ENCODE data around the gene TMEM44.

The TMEM44 gene

DNA sequence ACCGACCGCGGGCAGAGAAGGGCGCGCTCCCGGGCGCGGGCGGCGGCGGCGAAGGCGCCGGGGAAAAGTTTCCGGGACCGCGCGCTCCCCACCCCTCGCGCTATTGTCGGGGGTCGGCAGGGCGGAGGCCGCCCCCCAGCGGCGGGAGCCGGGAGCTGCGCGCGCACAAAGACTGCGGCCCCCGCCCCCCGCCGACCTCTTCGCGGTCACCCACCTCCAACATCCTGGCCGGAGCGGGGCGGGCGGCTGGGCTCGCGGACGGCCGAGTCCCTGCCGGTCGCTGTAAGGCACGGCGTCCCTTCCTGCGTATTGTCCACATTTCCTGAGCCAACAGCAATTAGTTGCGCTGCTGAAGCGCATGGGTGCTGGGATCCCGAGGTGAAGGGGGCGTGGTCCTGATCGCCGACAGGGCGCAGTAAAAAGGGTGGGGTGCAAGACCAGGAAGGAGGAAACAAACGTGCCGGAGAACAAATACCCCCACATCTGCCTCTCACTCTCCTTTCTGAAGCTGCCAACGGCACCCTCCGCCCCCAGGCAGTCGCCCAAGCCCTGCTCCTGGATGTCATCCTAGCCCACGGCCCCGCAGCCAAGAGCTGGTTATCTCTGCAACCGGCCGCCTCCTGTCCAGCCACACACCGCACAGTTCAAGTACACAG lies at the start of gene TMEM44:
TMEM44 (minus strand) TSS at position 71 of the 656 bp plus-strand sequence. CDS start 204 bp downstream, outside the sequence.
- DNase-seq (ENCODE audit: low read depth in 2 of 2) = peak; percentile 18 to 49

- peak; percentile 44 to 55 for DNase-seq (ENCODE audit: low read depth in 2 of 2)
Observed at GRCh38 chr3:194682694-194683310, 49.6 kb upstream of the TMEM44 start.

DNA sequence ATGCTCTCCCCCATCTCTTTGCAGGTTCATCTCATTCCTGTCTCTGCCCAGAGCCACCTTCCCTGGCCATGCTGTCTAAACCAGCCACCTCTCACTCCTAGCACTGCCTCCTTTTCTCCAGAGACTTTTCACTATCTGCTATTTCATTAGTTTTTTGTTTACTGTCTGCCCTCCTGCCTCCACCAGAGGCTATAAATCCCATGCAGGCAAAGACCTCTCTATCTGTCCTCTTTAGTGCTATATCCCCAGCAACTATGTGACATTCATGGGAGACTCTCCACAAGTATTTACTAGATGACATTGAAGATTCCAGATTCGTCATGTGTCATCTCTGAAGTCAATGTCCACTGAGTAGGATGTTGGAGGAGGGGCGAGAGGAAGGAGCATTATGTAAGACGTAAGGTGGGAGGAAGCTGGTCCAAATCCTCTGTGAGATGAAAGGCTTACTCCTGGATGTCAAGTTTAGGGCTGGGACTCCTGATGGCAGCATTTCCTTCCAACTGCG lies 49.0 kb upstream of the TMEM44 start:
- DNase-seq (ENCODE audit: low read depth in 2 of 2) = no peak

GRCh38 chr3:194680888-194681615 lies 47.8 kb upstream of the TMEM44 start:
- no peak for DNase-seq (ENCODE audit: low read depth in 2 of 2)

GRCh38 chr3:194676471-194676870 lies 43.3 kb upstream of the TMEM44 start:
- DNase-seq (ENCODE audit: low read depth in 2 of 2) = no peak

GRCh38 chr3:194675680-194676079 lies 42.5 kb upstream of the TMEM44 start:
- DNase-seq (ENCODE audit: low read depth in 2 of 2) = no peak

DNA sequence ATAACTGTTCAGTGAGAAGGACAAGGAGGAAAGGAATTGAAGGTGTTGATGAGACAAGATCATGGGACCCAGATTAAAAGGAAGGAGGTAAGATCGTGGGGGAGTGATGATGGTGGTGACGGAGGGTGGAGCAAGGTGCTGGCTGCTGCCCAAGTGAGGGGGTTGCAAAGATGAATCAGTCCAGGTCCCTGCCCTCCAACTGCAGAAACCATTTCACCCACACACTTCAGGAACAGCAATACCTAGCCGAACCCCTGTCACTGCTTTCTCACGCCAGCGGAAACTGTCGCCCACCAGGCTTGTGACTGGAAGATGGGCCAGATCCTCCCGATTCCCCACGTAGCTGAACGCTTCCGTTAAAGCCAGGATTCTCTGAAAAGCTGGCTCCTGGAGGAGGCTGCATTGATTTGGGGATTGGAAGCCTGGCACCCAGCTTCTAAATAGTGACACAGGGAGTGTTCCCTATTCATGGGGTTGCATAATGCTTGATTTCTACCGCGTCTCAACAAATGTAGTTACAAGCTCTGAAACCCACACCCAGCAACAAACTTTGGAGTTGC lies 41.9 kb upstream of the TMEM44 start:
- DNase-seq (ENCODE audit: low read depth in 2 of 2) = peak in 1 of 2 donors; percentile 60

DNA sequence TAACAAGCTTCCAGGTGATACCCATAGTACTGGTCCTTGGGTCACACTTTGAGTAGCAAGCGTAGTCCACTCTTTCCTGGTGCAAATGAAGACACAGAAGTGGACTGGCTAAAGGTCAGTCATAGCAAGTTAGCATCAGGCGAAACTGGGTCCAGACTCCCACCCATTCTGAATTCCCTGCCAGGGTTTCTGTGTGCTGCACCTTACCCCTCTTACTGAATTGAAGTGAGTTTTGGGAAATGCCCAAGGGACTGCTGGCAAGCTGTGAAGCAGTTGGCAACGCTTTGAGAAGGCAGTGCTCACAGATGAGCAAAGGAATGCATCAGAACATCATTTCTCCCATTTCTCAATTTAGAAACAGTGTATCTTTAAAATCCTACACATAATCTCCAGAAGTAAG lies 40.5 kb upstream of the TMEM44 start:
- no peak for DNase-seq (ENCODE audit: low read depth in 2 of 2)

DNA sequence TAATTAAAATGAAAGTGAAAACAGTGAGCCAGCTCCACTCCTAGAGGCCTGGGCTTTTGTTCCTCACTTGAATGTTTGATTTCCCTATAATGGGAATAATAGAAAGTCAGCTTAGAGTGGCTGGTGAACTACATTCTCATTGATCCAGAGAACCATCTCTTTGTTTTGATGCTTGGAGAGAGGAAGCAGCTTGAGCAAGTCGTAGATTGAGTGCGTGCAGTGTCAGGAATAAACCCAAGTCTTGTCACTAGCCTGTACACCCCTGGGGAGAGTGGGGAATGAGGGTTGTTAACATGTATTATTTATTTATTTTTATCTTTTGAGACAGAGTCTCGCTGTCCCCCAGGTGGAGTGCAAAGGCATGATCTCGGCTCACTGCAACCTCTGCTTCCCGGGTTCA lies 39.7 kb upstream of the TMEM44 start:
- no peak for DNase-seq (ENCODE audit: low read depth in 2 of 2)

GRCh38 chr3:194671900-194672808 lies 38.9 kb upstream of the TMEM44 start, which contains the start of gene LSG1:
TSS of gene LSG1 (minus strand) at chr3:194672191. CDS start at chr3:194672162, 29 bp downstream.
- DNase-seq (ENCODE audit: low read depth in 2 of 2) = peak; percentile 79 to 86

DNA sequence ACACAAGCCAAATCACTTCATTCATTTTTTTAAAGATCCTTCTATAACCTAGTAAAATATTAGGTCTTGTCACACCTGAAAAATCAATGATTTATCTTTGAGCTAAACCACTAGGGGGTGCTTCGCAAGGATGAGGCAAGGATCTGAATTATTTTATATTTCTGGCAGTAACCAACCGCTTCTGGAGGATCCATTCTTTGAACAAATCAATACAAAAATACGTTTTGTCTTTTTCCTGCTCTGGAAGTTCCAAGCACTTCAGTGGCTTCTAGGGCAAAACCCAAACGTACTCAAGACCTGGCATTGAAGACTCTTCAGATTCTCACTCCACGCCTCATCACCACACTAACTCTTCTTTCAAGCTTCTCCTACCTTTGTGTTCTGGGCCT lies 38.3 kb upstream of the TMEM44 start:
- DNase-seq (ENCODE audit: low read depth in 2 of 2) = no peak

GRCh38 chr3:194667363-194667762 lies 34.1 kb upstream of the TMEM44 start:
- DNase-seq (ENCODE audit: low read depth in 2 of 2) = no peak

DNA sequence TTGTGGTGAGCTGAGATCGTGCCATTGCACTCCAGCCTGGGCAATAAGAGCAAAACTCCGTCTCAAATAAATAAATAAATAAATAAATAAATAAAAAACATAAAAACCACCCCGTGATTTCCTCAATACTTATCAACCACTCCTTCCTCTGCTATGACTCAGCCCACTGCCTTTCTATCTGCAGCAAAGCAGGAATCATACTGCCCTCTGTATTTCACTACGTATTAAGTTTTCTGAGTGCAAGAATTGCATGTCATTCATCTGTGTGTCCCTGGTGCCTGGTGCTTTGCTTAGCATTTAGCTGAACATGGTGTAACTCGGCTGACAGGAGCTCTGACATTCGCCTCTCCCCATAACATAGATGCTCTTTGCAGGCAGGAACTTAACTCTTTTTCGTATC lies 31.6 kb upstream of the TMEM44 start:
- no peak for DNase-seq (ENCODE audit: low read depth in 2 of 2)

- no peak for DNase-seq (ENCODE audit: low read depth in 2 of 2)
Observed at GRCh38 chr3:194661946-194662345, 28.7 kb upstream of the TMEM44 start.

DNA sequence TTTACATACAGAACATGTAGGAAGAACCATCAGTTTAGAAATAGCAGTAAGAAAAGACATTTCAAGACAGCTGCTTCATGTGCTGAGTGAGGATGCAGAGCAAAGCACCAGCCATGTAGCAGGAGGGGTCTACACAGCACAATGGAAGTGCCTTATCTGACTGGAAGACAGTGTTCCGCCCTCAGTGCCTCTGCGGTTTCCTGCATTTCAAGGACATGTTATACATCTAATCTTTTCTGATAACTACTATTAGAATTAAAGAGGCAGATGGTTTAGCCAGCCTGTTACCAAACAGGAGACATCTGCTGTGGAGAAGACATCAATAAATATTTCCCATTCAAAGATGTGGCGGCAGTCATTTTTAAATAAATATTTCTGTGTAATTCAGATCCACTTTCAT lies 28.2 kb upstream of the TMEM44 start:
- DNase-seq (ENCODE audit: low read depth in 2 of 2) = no peak

DNA sequence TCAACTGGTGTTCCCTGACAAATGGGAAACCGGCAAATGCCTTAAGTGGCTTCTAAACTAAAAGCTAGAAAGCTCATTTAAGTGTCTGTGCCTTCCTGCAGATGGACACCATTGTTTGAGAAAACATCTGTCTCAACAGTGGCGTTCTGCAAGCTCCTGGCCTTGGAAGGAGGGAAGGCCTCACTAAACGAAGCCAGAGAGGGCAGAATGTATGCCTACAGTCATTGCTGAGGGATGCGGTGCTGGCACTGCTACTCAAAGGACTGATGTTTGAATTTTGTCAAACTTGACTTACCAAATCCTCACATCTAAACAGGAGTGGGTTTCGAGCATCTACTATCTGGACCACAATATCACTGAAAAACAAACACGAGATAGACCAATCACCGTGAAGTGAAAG lies 26.6 kb upstream of the TMEM44 start:
- no peak for DNase-seq (ENCODE audit: low read depth in 2 of 2)

DNA sequence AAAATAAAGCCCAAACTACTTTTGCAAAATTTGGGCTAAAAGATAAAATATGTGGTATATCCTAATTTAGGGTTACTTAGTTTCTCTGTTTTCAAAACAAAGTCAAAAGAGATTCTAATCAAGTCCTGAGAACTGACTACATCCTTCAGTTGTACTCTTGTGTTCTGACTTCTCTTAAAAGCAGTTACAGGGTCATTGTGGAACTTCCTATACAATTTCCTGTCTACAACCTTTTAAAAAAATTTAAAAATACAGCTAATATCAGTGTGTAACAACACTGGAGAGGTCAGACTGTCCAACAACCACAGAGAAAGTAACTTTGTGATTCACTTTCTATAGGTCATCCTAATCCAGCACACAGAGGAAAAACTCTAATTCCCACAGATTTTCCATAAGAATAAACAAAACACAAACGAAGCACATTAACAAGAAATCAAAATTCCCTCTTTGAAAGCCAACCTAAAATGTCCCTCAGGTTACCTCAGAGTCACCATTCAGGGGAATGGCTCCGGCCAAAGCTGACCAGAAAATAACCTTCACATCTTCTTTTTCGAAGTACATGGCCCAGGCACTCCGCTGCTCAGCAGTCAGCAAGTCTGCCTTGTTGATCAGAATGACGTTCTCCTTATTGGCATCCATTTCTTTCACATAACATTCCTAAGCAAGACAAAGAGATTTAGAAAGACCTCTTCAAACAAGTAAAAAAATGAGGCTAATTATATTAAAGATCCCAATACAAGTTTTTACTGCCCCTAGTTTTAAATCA lies 25.4 kb upstream of the TMEM44 start:
- DNase-seq (ENCODE audit: low read depth in 2 of 2) = no peak

DNA sequence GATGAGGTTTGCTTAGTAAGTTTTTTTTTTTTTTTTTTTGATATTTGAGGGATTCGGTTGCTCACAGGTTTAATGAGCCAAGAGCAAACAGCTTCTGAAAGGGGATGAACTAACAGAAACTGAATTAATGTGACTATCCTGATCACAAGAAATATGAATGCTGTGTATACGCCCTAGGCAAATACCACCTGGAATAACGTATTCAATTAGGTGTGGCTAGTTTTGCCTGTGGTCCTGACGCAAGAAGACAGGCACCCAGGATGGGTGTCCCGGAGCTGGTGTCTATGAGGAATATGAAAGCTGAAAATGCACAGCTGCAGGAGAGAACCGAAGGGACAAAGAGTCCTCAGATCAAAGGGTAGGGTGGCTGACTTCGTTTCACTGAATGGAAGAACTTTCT lies 24.2 kb upstream of the TMEM44 start:
- no peak for DNase-seq (ENCODE audit: low read depth in 2 of 2)

DNA sequence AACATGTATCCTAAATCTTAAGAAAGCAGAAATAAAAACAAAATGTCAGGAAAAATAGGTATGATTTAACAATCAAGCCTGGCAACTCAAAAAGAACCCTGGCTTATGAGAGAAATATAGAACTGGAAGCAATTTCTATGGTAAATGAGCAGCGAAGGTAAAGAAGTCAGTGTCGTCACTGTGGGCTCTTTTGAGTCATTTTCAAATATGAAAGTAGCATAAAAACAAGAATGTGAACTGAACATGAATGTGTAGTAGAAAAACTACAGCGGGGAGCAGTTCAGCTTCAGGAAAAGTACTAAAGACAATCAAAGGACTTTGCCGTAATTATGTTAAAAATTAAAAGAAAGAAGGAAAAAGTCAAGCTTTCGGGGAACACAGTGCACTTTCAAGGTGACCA lies 21.2 kb upstream of the TMEM44 start:
- DNase-seq (ENCODE audit: low read depth in 2 of 2) = no peak

DNA sequence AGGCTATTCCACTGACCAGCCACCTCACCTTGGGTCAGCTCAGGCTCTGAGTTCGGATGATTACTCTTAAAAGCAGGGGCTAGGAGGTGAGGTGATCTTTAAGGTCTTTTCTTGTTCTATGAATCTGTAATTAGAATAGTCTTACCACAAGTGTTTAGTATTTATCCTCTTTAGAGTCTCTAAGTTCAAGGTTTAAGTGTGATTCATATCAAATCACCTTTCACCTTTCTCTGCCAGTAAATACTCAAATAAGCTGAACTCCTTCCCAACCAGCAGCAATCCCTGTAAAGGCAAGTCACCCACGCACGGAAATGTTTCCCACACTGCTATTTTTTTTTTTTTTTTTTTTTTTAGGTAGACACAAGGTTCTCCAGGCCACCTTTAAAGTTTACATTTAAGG lies 14.5 kb upstream of the TMEM44 start:
- no peak for DNase-seq (ENCODE audit: low read depth in 2 of 2)

DNA sequence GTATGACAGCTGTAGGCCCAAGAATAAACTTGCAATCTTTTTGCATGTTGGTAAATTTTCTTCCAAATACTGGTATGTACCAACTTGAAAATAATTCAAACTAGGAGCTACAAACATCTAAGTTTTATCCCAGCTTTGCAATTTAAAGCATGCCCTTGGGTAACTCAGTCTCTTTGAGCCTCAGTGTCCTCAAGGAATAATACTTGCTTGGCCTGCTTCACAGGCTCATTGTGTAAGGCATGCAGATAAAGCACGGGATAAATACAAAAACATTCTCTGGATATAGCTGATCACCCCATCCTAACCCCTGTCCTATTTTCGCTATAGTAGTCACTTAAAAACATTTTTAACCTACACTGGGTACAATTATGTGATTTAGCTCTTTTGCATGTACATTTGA lies 9.6 kb upstream of the TMEM44 start:
- no peak for DNase-seq (ENCODE audit: low read depth in 2 of 2)
